Suprapubic skin (tissue), 3 donors: ENCODE measurements around the gene CASQ2.

Source experiments
- CTCF ChIP-seq, 2 donors: fragments of 200-600 bp in 1 of 2; fragments of 450-650 bp in 1 of 2; sonication (generic) in 1 of 2; IDR thresholded peaks; one replicate each; pipeline ENCODE4 v1.5.1; 2016 to 2019; ENCODE audit warnings: antibody characterized with exemption in 2 of 2, mild to moderate bottlenecking in 1 of 2, moderate library complexity in 1 of 2
- EP300 ChIP-seq: sonication (generic); formaldehyde crosslinking; IDR thresholded peaks from one replicate; pipeline ENCODE4 v1.6.1; 2017; ENCODE audit warnings: antibody characterized with exemption
- POLR2A ChIP-seq, 2 donors: fragments of 450-650 bp; IDR thresholded peaks; one replicate each; pipeline ENCODE4 v1.6.1; 2017; ENCODE audit warnings: antibody characterized with exemption in 2 of 2, mild to moderate bottlenecking in 2 of 2, moderate library complexity in 2 of 2

DNA sequence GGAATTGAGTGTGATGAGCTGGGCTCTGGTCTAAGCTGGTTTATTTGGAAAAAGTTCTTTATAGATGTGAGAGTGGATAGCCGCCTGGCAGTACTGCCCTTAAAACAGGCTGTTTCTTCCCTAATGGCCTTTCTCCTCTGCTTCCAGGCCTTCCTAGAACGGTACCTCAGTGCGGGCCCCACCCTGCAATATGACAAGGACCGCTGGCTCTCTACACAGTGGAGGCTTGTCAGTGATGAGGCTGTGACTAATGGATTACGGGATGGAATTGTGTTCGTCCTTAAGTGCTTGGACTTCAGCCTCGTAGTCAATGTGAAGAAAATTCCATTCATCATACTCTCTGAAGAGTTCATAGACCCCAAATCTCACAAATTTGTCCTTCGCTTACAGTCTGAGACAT lies 77.5 kb downstream of the CASQ2 start:
- TF ChIP-seq EP300 (no peak), POLR2A (IDR thresholded peaks at IDR 0.05) (no peak), CTCF (IDR thresholded peaks at IDR 0.05) (no peak)
